Choroid plexus epithelial cell (primary cell): Measurements from ENCODE around the gene BBIP1.

Experiments used
- DNase-seq: peaks from one replicate; pipeline ENCODE4 v3.0.0-alpha.2; 2010; ENCODE audit warnings: low read depth
- H3K4me3 ChIP-seq: 2 replicates; pipeline ENCODE4 v1.5.1; 2011; ENCODE audit warnings: low read depth, mild to moderate bottlenecking, control low read depth, low read length, moderate library complexity
- TF ChIP-seq, protein P1 (sequence below): conservative IDR thresholded peaks from 2 replicates; pipeline ENCODE4 v1.5.1; 2011; ENCODE audit warnings: low read depth, mild to moderate bottlenecking, control low read depth, inconsistent platforms, low read length, moderate library complexity

The BBIP1 gene

DNA sequence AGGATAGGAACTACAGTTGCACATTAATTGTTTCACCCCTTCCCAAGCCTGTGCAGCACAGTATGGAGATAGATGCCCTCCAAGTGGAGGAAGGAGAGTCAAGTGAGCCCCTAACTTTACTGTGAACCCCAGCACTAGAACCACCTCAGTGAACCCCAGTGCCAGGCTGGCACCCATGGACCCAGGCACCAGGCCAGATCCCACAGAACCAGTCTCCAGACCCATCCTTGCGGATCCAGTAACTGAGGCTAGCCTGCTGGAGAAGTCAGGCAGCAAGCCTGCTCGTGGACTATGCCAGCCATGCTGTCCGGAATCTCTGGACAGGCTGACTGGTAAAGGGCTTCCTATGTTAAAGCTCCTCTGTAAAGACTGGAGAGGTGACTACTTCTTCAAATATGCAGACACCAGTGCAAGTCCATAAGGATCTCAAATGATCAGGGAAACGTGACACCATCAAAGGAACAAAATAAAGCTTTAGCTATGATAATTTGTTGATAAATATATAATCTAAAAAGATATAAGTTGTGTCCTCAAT is 28.1 kb upstream of the BBIP1 start:
- TF ChIP-seq, protein P1, sequence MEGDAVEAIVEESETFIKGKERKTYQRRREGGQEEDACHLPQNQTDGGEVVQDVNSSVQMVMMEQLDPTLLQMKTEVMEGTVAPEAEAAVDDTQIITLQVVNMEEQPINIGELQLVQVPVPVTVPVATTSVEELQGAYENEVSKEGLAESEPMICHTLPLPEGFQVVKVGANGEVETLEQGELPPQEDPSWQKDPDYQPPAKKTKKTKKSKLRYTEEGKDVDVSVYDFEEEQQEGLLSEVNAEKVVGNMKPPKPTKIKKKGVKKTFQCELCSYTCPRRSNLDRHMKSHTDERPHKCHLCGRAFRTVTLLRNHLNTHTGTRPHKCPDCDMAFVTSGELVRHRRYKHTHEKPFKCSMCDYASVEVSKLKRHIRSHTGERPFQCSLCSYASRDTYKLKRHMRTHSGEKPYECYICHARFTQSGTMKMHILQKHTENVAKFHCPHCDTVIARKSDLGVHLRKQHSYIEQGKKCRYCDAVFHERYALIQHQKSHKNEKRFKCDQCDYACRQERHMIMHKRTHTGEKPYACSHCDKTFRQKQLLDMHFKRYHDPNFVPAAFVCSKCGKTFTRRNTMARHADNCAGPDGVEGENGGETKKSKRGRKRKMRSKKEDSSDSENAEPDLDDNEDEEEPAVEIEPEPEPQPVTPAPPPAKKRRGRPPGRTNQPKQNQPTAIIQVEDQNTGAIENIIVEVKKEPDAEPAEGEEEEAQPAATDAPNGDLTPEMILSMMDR, result no peak

DNA sequence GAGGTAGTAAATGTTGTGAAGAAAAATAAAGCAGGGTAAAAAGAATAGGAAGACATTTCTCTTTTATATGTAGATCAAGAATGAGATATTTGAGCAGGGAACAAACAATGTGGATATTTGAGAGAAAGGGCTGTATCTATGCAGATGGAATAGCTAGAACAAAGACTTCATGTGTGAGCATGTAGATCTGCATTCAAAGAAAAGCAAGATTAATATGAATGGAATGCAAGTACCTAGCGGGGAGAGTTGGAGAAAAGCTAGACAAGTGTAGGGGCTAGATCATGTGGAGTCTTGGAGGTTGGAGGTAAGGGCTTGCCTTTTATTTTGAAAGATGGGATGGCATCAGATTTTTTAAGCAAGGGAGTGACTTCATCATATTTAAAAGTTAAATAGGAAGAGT is 27.5 kb upstream of the BBIP1 start:
- TF ChIP-seq, protein P1, result no peak
- H3K4me3 ChIP-seq, result no peak overlapping the region
- DNase-seq, result peak; percentile 16

More for the DNA sequence above, 28.1 kb upstream of the BBIP1 start:
- no peak overlapping the region for H3K4me3 ChIP-seq
- DNase-seq, result peak; percentile 44

DNA sequence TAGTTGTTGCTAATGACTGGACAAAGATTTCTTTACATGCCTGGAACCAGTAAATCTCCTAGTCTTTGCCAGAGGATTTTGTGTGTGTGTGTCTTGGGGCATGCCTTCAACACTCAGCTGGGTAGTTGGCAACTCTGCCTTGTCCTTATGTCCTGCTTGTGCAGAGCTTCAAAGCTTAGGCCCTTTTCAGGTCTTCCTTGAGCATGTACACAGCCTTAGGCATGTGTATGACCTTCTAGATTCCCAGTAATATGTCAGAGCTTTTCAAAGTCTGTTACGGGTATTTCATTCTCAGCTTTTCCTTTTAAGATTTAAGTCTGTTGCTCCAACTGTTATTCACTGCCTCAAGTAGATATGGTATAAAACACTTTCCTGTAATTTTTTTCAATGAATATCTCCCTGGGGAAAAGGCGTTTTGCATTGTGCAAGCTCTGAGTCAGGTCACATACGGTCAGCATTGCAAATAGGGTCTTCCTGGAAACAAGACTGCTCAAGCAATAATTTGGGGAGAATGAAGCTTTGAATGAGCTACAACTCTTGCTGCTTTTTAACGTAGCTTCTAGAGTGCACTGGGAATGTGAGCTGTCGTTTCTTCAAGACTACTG is 25.9 kb upstream of the BBIP1 start:
- TF ChIP-seq, protein P1, result no peak
- no peak overlapping the region for H3K4me3 ChIP-seq
- DNase-seq, result peak; percentile 80

DNA sequence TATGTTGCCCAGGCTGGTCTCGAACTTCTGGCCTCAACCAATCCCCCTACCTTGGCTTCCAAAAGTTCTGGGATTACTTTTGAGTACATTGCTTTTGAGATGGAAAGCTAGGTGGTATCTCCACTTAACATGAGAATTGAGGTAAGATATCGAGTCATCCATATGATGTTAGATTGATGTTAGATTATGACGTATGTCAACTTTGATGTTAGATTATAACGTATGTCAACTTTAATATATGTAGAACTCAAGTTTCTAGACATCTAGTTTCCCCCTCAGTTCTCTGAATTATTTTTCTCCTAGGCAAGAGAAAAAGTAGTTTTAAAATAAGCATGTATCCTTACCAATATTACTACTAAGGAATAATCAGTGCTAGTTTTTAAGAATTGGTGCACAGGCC is 20.4 kb upstream of the BBIP1 start:
- no peak for DNase-seq
- TF ChIP-seq, protein P1, result no peak
- no peak overlapping the region for H3K4me3 ChIP-seq

DNA sequence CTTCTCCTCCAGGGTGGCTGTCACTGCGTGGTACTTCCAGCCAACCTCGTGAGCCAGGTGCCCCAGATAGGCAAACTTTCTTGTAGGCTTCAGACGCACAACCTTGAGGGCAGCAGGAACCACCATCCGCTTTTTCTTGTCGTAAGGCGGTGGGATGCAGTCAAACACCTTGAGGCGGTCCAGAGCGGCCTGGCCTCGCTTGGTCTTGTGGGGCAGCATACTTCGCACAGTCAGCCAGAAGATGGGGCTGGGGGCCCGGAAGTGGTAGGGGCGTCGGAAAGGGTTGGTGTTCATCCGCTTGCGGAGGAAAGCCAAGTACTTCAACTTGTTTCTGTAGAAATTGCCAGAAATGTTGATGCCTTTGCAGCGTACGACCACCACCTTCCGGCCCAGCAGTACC is 17.8 kb upstream of the BBIP1 start:
- DNase-seq, result no peak
- no peak overlapping the region for H3K4me3 ChIP-seq
- TF ChIP-seq, protein P1, result no peak

DNA sequence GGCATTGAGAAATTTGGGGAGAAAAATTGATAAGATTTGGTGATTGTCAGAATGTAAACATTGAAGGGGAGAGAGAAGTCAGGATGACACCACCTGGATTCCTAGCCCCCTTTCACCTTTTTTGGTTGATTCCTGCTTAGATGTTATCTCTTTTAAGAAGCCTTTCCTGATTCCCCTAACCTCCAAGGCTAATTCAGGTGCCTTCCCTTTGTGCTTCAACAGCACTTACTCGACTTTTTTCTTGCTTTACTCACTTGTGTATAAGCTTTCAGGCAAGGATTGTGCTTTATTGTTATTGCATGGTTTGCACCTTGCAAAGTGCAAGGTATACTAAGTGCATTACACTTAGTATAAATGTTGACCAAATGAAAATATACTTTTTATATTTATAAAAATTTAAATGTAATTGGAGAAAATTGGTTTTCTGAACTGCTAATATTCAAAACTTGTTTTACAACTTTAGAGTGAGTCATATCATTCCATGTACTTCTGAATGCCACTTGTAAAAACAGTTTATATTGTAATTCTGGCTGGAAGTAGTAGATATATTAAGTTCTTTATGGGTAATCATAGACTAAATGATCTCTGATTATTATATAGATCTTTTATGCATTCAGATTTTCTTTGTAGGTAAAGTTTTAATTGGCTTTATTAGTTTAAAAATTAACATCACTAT is 13.7 kb upstream of the BBIP1 start:
- no peak for DNase-seq
- no peak overlapping the region for H3K4me3 ChIP-seq
- TF ChIP-seq, protein P1, result no peak
